ENCODE results near the gene ZNF385D. TPM values are rescaled to one million over a fixed set of nuclear protein-coding genes. Genes with fewer than 3 reads are reported as not detected.

The ZNF385D gene
- total and polyA plus RNA-seq, 2 of the 13 experiments (the other 11 are each of a cell fraction or from before 2014, with no cell fraction given), result not detected

- no peak for FAIRE-seq
- 3% methylated on average over 4 of the region's 4 CpGs for WGBS (ENCODE audit: low lambda C conversion rate)
- no peaks in the 10 kb centered on the region for H3K79me2 ChIP-seq (ENCODE audit: insufficient read depth, low read length)
- ChIA-PET CTCF (ENCODE audit: low intra/inter-chr PET ratio, low total read pairs) (no interaction called here), POLR2A (no interaction called here)
- no peaks in the 10 kb centered on the region for H4K20me1 ChIP-seq (ENCODE audit: insufficient read depth, low read length)
- no peaks in the 10 kb centered on the region for H3K9me3 ChIP-seq (ENCODE audit: low read length)
- intact Hi-C loops (cut with micrococcal nuclease; ENCODE audit: unreplicated experiment) (no loop called here), in situ Hi-C loops (cut with HindIII; ENCODE audit: extremely low pct_ligation_motif_present, low pct_unique_long_range_greater_than_20kb) (no loop called here)
- no TSS peak for BruUV-seq (replicated peaks)
- ATAC-seq, result no peak
- peaks cover 14% of the 10 kb centered on the region; the same call in 1 of the 2 replicates for H3K4me1 ChIP-seq (ENCODE audit: insufficient read depth, low read length)
- no peak overlapping the region for H3K9ac ChIP-seq (ENCODE audit: insufficient read depth, low read depth, low read length)
- no peaks in the 10 kb centered on the region for H3K27me3 ChIP-seq (ENCODE audit: control insufficient read depth in 1 of 2, insufficient read depth in 2 of 2, low read length in 2 of 2)
- H3K27ac ChIP-seq (ENCODE audit: extremely low read length, insufficient read depth, low read length), result no peak overlapping the region
- no peak overlapping the region for H2AFZ ChIP-seq (ENCODE audit: low read length)
- no peak overlapping the region for H3K4me3 ChIP-seq (replicated peaks in 1 of 3; ENCODE audit: insufficient read depth in 1 of 3, low read depth in 2 of 3, low read length in 3 of 3)
- 0 out of 2 replicates have a peak overlapping the region, but pooled peaks have one; percentile 1 for H3K4me2 ChIP-seq (ENCODE audit: low read depth, low read length)
- DNase-seq (ENCODE audit: low spot score), result peak; percentile 15
- H3K36me3 ChIP-seq (replicated peaks in 1 of 2; ENCODE audit: control insufficient read depth in 1 of 2, insufficient read depth in 2 of 2, low read length in 2 of 2), result no peaks in the 10 kb centered on the region
- TF ChIP-seq E2F1 (CRISPR knock-in tag; IDR thresholded peaks at IDR 0.05), result no peak
- TF ChIP-seq SUZ12 (IDR thresholded peaks at IDR 0.05; ENCODE audit: low read depth, low read length), result no peak
- no peak for TF ChIP-seq ZFP41 (CRISPR knock-in tag; IDR thresholded peaks at IDR 0.05; ENCODE audit: borderline replicate concordance)
- TF ChIP-seq ZNF24 (IDR thresholded peaks at IDR 0.05), result no peak
- no peak for TF ChIP-seq ZBTB44 (CRISPR knock-in tag; IDR thresholded peaks at IDR 0.05)
- TF ChIP-seq HBP1 (CRISPR knock-in tag; IDR thresholded peaks at IDR 0.05; ENCODE audit: low read depth), result no peak
- TF ChIP-seq HNF1A (IDR thresholded peaks at IDR 0.05; ENCODE audit: low read depth), result no peak
- no peak for TF ChIP-seq HNF1A (CRISPR knock-in tag; IDR thresholded peaks at IDR 0.05; ENCODE audit: borderline replicate concordance)
- no peak for TF ChIP-seq ZBTB39 (CRISPR knock-in tag; IDR thresholded peaks at IDR 0.05)
- no peak for TF ChIP-seq REPIN1 (CRISPR knock-in tag; IDR thresholded peaks at IDR 0.05; ENCODE audit: borderline replicate concordance, low read depth)
- no peak for TF ChIP-seq RXRB (CRISPR knock-in tag; IDR thresholded peaks at IDR 0.05; ENCODE audit: borderline replicate concordance)
- 0 out of 2 replicates have a peak, but pooled peaks have one; percentile 18 for TF ChIP-seq ARID3A (IDR thresholded peaks at IDR 0.05; ENCODE audit: low read depth, low read length)
Observed at GRCh38 chr3:21621181-21621651, 129.8 kb downstream of the ZNF385D start.

All from HepG2 (cell line).